ENCODE data around the gene TNFSF15. TPM values are rescaled to one million over a fixed set of nuclear protein-coding genes. Genes with fewer than 3 reads are reported as not detected.

The TNFSF15 gene
- total and polyA plus RNA-seq, 2 of the 4 experiments (the other 2 are of a cell fraction): 0.03 to 0.18 TPM

GRCh38 chr9:114777821-114778609 is 27.8 kb downstream of the TNFSF15 start:
- no peaks in the 10 kb centered on the region for H3K4me1 ChIP-seq (ENCODE audit: control insufficient read depth, insufficient read depth, low read length)
- H3K4ac ChIP-seq (ENCODE audit: low read depth, low read length): no peak overlapping the region
- no peak overlapping the region for H2BK5ac ChIP-seq (ENCODE audit: low read depth, low read length, poor library complexity, severe bottlenecking)
- no peak for DNase-seq
- no peak overlapping the region for H3K4me3 ChIP-seq (ENCODE audit: insufficient read depth, low read depth, low read length)
- H3K9me3 ChIP-seq (ENCODE audit: control insufficient read depth, insufficient read depth, low read length): no peaks in the 10 kb centered on the region
- H3K23ac ChIP-seq (ENCODE audit: low read depth, low read length): no peak overlapping the region
- no peak overlapping the region for H3K18ac ChIP-seq (ENCODE audit: low read depth, low read length)
- no peaks in the 10 kb centered on the region for H3K79me1 ChIP-seq (ENCODE audit: low read depth in 1 of 2, low read length in 2 of 2)
- H4K5ac ChIP-seq (ENCODE audit: low read depth, low read length): no peak overlapping the region
- ChIA-PET POLR2A (ENCODE audit: unreplicated experiment) (no interaction called here), CTCF (interaction anchor here (0.6 kb wide), 1 partner anchor 1768 kb away, joined by 3 read pairs; no protein-coding TSS in a partner anchor)
- dilution Hi-C loops (cut with HindIII; ENCODE audit: low sequenced_read_pairs, unreplicated experiment) (no loop called here), intact Hi-C loops (cut with micrococcal nuclease) (no loop called here), in situ Hi-C loops (cut with MboI; ENCODE audit: low sequenced_read_pairs) (no loop called here)
- no peaks in the 10 kb centered on the region for H4K20me1 ChIP-seq (ENCODE audit: insufficient read depth, low read length)
- TF ChIP-seq RFX5 (IDR thresholded peaks at IDR 0.05; ENCODE audit: low read depth, low read length) (no peak), SMC3 (IDR thresholded peaks at IDR 0.05; ENCODE audit: low read depth, low read length) (no peak), CHD1 (IDR thresholded peaks at IDR 0.05; ENCODE audit: low read depth, low read length) (no peak), MAFK (IDR thresholded peaks at IDR 0.05; ENCODE audit: low read depth, low read length) (no peak), POLR2A (IDR thresholded peaks at IDR 0.05; ENCODE audit: low read depth, low read length) (no peak), FOS (IDR thresholded peaks at IDR 0.05; ENCODE audit: low read depth, low read length) (no peak), ELK1 (IDR thresholded peaks at IDR 0.05; ENCODE audit: borderline replicate concordance, low read depth, low read length) (no peak), BHLHE40 (IDR thresholded peaks at IDR 0.05; ENCODE audit: low read depth, low read length) (no peak), USF2 (IDR thresholded peaks at IDR 0.05; ENCODE audit: low read depth, low read length) (no peak), NFE2L2 (IDR thresholded peaks at IDR 0.05; ENCODE audit: low read depth, low read length) (no peak), MXI1 (IDR thresholded peaks at IDR 0.05; ENCODE audit: borderline replicate concordance, low read depth, low read length) (no peak), CEBPB (IDR thresholded peaks at IDR 0.05; ENCODE audit: low read depth, low read length) (no peak), CTCF (conservative IDR thresholded peaks at IDR 0.05; ENCODE audit: low read depth, low read length) (no peak), RAD21 (IDR thresholded peaks at IDR 0.05; ENCODE audit: low read length) (no peak), MAZ (IDR thresholded peaks at IDR 0.05; ENCODE audit: borderline replicate concordance, low read depth, low read length) (no peak), RCOR1 (IDR thresholded peaks at IDR 0.05; ENCODE audit: insufficient replicate concordance, low read length) (no peak)
- BruUV-seq (replicated peaks): no TSS peak
- H2AK9ac ChIP-seq (replicated peaks; ENCODE audit: low read depth, low read length, poor library complexity): no peak overlapping the region
- H2AK5ac ChIP-seq (ENCODE audit: low read depth, low read length): no peak overlapping the region
- peaks cover 53% of the 10 kb centered on the region for H3K27me3 ChIP-seq (ENCODE audit: control insufficient read depth, insufficient read depth, low read length)
- no peaks in the 10 kb centered on the region for H3K36me3 ChIP-seq (ENCODE audit: control insufficient read depth, insufficient read depth, low read length)
- H2BK120ac ChIP-seq (ENCODE audit: low read depth, low read length): no peak overlapping the region
- H3K27ac ChIP-seq (ENCODE audit: insufficient read depth, low read length): no peak overlapping the region
- H2BK15ac ChIP-seq (ENCODE audit: low read depth, low read length): no peak overlapping the region
- 20% methylated on average over 2 of the region's 6 CpGs; no CpG with 5 or more reads in 1 of the 2 experiments for WGBS, 2 experiments (ENCODE audit: extremely low coverage in 2 of 2, insufficient read length in 1 of 2)
- no peak overlapping the region for H3K9ac ChIP-seq (ENCODE audit: low read depth, low read length)
- no peak overlapping the region for H2AFZ ChIP-seq (replicated peaks; ENCODE audit: low read length, poor library complexity)
- H3K56ac ChIP-seq (ENCODE audit: extremely low read depth, insufficient read depth, low read length): no peak overlapping the region
- no peak overlapping the region for H3K14ac ChIP-seq (replicated peaks; ENCODE audit: low read depth, low read length)
- no peak for ATAC-seq (ENCODE audit: low read depth)
- H4K8ac ChIP-seq (ENCODE audit: low read depth in 2 of 2, low read length in 2 of 2): no peak overlapping the region
- H3K4me2 ChIP-seq (ENCODE audit: low read depth, low read length): no peak overlapping the region
- H2BK20ac ChIP-seq (ENCODE audit: low read depth, low read length): no peak overlapping the region
- H3K9me1 ChIP-seq (ENCODE audit: insufficient read depth, low read length): no peaks in the 10 kb centered on the region
- no peak overlapping the region for H4K91ac ChIP-seq (ENCODE audit: insufficient read depth, low read depth, low read length)

Data from IMR-90 (cell line).